ENCODE measurements around the gene CA5B. TPM values are rescaled to one million over a fixed set of nuclear protein-coding genes. Genes with fewer than 3 reads are reported as not detected.

CA5B gene
- total RNA-seq, 1 experiment from 2014 or later = 8.3 TPM

DNA sequence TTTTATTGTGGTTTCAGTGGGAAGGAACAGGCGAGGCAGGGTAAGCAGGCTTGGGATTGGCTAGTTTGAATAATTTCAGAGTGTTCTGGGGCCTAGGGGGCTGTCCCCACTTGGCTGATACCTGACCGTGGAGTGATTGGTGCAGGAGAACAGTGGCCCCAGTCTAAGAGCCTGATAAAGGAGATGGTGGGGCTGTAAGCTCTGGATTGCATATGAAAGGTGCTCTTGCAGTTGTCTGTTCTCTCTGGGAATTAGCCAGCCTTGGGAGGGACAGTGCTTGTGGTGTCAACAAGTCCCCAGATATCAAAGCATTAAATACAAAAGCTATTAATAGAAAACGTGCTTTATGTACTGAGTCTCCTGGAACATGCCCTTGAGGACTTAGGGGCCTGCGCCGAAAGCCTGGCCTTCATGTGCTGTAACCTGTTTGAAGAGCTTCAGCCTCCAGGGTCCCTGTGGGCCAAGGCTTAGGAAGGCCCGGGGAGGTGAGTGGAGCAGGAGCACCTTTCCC, 43.1 kb upstream of the CA5B start:
- WGBS (ENCODE audit: extremely low coverage, insufficient read length, low lambda C conversion rate) = no CpG with 5 or more reads among the region's 6 CpGs
- Mint-ChIP-seq H3K36me3 (ENCODE audit: insufficient read depth in 1 of 3, low read depth in 3 of 3) (peaks cover 25 to 34% (median 28%) of the 10 kb centered on the region in 3 experiments), H3K4me1 (peaks cover 9 to 12% of the 10 kb centered on the region in 2 experiments), H3K4me3 (no peak overlapping the region), H3K27me3 (ENCODE audit: low read depth) (no peaks in the 10 kb centered on the region), H3K27ac (peak overlapping the region in 2 of 3 experiments; percentile 41 to 77; a peak in 2 of 7 replicates), H3K9me3 (no peaks in the 10 kb centered on the region)
- Histone ChIP-seq H3K4ac (ENCODE audit: low read depth, low read length) (no peak overlapping the region), H3K14ac (ENCODE audit: insufficient read depth, low read length) (no peak overlapping the region), H3T11ph (ENCODE audit: low read length) (no peak overlapping the region), H3K18ac (ENCODE audit: insufficient read length, low read depth, low read length) (no peak overlapping the region), H4K5ac (ENCODE audit: insufficient read length, low read depth, low read length) (no peak overlapping the region), H3K79me2 (ENCODE audit: insufficient read depth, low read length) (no peaks in the 10 kb centered on the region), H3K79me1 (ENCODE audit: insufficient read depth, low read depth, low read length, poor library complexity, severe bottlenecking) (peaks cover 5% of the 10 kb centered on the region), H4K8ac (replicated peaks; ENCODE audit: insufficient read length, low read depth, low read length) (no peak overlapping the region), H3K27ac (ENCODE audit: insufficient read length, low read depth, low read length) (no peak overlapping the region), H2BK120ac (ENCODE audit: low read depth, low read length, poor library complexity, severe bottlenecking) (no peak overlapping the region), H2BK15ac (ENCODE audit: low read depth, low read length) (no peak overlapping the region), H3K9me3 (ENCODE audit: control insufficient read depth, low read depth, low read length) (no peaks in the 10 kb centered on the region), H3K23me2 (ENCODE audit: insufficient read length, low read depth, low read length, poor library complexity, severe bottlenecking) (no peaks in the 10 kb centered on the region), H3K4me2 (ENCODE audit: insufficient read depth, insufficient read length, low read length) (no peak overlapping the region), H4K20me1 (ENCODE audit: control insufficient read depth, insufficient read depth, insufficient read length) (no peaks in the 10 kb centered on the region), H2BK5ac (ENCODE audit: insufficient read length, low read length) (no peak overlapping the region), H2BK12ac (ENCODE audit: insufficient read length, low read depth, low read length) (no peak overlapping the region), H2AK5ac (ENCODE audit: insufficient read length, low read length) (no peak overlapping the region), H4K91ac (ENCODE audit: insufficient read length, low read depth, low read length) (no peak overlapping the region), H2AFZ (ENCODE audit: low read length) (no peak overlapping the region), H3K56ac (ENCODE audit: insufficient read length, low read depth, low read length) (no peak overlapping the region), H3K23ac (ENCODE audit: insufficient read length, low read depth, low read length) (no peak overlapping the region), H3K4me1 (ENCODE audit: insufficient read depth, low read length) (no peaks in the 10 kb centered on the region), H3K27me3 (ENCODE audit: insufficient read depth, low read length) (no peaks in the 10 kb centered on the region), H2BK20ac (ENCODE audit: low read depth, low read length, poor library complexity, severe bottlenecking) (no peak overlapping the region), H3K9ac (ENCODE audit: extremely low read depth, insufficient read length, low read length) (no peak overlapping the region)
- TF ChIP-seq, protein P1, sequence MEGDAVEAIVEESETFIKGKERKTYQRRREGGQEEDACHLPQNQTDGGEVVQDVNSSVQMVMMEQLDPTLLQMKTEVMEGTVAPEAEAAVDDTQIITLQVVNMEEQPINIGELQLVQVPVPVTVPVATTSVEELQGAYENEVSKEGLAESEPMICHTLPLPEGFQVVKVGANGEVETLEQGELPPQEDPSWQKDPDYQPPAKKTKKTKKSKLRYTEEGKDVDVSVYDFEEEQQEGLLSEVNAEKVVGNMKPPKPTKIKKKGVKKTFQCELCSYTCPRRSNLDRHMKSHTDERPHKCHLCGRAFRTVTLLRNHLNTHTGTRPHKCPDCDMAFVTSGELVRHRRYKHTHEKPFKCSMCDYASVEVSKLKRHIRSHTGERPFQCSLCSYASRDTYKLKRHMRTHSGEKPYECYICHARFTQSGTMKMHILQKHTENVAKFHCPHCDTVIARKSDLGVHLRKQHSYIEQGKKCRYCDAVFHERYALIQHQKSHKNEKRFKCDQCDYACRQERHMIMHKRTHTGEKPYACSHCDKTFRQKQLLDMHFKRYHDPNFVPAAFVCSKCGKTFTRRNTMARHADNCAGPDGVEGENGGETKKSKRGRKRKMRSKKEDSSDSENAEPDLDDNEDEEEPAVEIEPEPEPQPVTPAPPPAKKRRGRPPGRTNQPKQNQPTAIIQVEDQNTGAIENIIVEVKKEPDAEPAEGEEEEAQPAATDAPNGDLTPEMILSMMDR (conservative IDR thresholded peaks at IDR 0.05) = no peak
- DNase-seq = no peak

Data from H9 (cell line).